HPDE6-E6E7 (cell line): ENCODE results near the gene RTN4R.
A peak's percentile ranks its signal among the peaks of the same experiment; 100 is the strongest.
"Not testable (repeated sequence)": the region's sequence is repeated elsewhere in the genome, so short reads cannot be mapped to it uniquely, and the experiment has no call there.

Source experiments
- DNase-seq: peaks from one replicate; pipeline ENCODE4 v3.0.0; 2011; ENCODE audit warnings: missing footprints; ENCODE audit errors: extremely low spot score

RTN4R gene

GRCh38 chr22:20305894-20306645, 38.0 kb upstream of the RTN4R start:
- no peak for DNase-seq

GRCh38 chr22:20305230-20305893, 37.2 kb upstream of the RTN4R start:
- DNase-seq, result not testable (repeated sequence)

GRCh38 chr22:20304646-20305045, 36.5 kb upstream of the RTN4R start:
- no peak for DNase-seq

GRCh38 chr22:20303229-20303534, 35.1 kb upstream of the RTN4R start:
- not testable (repeated sequence) for DNase-seq

DNA sequence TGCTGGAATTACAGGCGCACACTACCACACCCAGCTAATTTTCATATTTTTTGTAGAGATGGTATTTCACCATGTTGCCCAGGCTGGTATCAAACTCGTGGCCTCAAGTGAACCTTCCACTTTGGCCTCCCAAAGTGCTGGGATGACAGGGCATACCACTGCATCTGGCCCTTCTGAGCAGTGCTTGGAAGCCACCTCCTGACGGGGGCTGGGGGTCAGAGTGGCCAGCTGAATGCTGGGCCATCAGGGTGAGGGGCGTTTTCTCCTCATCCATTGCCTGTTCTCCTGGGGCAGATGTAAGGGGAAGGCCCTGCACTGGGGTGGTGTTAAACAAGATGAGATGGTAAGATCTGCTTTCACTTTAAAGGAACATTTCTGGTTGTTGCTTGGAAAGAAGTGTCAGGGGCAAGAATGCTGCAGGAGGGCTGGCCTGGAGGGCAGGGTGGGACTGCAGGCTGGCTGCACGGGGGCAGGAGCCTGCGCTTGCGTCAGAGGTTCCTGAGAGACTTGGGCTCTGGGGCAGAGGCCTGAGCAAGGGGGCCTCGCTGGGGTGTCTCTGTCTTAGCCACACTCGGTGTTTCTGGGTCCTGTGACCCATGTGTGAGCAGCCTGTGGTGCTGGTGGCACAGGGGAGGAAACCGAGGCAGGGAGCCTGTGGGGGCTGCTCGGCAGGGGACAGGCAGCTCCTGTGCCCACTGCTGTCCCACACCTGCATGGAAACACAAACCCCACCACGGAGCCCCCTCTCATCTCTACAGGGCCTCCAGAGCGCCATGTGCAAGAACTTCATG, 34.5 kb upstream of the RTN4R start:
- DNase-seq, result no peak

DNA sequence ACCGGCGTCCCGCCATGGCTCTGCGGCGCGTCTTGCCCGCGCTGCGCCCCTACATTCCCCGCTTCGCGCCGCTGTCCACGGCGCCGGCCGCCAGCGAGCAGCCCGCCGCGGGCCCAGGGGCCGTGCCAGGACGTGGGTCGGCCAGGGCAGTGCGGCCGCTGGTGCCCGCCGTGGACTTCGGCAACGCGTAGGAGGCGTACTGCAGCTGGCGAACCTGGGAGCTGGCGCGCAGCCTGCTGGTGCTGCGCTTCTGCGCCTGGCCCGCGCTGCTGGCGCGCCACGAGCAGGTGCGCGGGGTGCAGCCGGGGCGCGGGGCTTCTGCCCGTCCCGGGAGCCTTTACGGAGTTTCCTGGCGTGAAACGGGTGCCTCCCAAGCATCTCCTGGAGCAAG, 31.6 kb upstream of the RTN4R start:
- no peak for DNase-seq

DNA sequence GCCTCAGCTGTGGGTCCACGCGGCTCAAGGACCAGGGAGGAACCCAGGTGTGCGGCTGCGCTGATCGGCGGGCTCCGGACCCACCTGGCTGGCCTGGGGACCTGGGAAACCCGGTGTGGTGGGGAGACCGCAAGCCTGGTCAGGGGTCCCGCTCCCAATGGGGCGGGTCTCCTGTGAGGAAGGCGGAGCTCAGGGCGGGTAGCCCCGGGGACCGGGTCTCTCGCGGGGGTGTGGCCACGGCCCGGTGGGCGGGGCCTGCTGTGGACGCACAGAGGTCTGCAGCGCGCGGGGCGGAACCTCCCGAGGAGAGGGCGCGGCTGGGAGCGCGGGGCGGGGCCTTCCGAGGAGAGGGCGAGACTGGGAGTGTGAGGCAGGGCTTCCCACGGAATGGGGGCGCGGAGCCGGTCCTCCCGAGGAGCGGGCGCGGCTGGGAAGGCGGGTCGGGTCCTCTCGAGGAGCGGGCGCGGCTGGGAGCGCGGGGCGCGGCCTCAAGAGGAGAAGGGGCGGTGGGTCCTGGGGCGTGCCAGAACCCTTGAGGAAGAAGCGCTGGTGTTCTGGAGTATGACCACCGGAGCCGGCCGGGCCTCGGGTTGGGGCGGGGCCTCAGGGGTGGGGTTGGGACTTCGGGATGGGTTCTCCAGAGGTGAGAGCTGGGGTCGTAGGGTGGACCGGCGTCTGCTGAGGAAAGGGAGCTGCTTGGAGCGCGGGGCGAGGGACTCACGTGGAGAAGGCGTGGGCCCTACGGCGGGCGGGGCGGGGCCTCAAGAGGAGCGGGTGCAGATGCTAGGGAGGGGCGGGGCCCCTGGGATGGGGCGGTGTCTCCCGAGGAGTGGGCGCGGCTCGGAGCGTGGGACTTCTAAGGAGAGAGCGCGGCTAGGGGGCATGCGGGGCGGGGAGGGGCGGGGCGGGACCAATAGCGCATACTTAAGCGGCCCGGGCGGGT, 31.0 kb upstream of the RTN4R start:
- peak; percentile 52 for DNase-seq

- no peak for DNase-seq
Measured at GRCh38 chr22:20298110-20298802, 30.1 kb upstream of the RTN4R start.

DNA sequence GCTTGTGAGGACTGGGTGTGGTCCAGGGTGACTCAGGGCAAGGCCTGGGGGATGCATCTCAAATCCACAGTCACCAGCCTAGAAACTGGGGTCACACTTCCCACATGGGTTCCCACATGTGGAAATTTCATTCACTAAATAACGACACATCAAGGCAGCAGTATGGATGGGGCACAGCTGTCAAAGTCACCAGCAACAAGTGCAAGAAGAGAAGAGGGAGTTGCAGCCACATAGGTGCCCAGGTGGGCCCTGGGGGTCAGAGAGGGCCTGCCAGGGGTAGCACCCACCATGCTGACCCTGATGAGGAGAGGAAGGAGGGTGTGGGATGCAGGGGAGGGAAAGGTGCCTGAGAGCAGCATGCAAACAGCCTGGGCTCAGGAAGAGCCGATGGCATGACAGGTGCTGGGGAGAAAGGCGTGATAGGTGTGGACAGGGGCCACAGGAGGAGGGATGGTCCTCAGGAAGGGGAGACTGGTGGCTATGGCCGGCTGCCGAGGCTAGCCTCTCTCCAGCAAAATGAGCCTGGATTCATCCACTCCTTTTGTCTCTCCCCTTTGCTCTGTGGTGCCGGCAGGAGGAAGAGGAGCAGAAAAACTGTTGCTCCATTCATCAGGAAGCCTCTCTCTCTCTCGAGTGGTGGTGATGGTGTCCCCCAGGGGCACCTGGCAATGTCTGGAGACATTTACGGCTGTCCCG, 29.4 kb upstream of the RTN4R start:
- DNase-seq, result no peak

DNA sequence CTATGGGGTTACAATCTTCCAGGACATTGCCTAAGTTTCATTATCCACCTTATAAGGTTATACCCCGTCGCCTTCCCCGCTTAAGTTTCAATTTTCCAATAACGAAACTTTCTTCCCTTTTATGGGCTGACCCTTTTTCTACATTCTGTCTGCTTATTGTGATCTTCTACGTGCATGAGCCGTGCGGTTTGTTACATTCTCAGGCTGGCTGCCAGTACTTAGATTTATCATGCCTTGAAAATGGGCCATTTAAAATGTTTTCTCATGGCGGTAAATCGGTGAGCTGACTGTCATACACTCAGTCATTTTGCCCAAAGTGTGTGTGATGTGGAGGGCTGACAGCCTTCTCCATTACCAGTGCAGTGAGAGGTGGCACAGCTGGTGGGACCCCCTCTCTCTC, 28.5 kb upstream of the RTN4R start:
- no peak for DNase-seq

GRCh38 chr22:20295262-20296064, 27.3 kb upstream of the RTN4R start:
- DNase-seq, result no peak

GRCh38 chr22:20292673-20293232, 24.6 kb upstream of the RTN4R start:
- no peak for DNase-seq

- no peak for DNase-seq
Measured at GRCh38 chr22:20292108-20292507, 24.0 kb upstream of the RTN4R start.

DNA sequence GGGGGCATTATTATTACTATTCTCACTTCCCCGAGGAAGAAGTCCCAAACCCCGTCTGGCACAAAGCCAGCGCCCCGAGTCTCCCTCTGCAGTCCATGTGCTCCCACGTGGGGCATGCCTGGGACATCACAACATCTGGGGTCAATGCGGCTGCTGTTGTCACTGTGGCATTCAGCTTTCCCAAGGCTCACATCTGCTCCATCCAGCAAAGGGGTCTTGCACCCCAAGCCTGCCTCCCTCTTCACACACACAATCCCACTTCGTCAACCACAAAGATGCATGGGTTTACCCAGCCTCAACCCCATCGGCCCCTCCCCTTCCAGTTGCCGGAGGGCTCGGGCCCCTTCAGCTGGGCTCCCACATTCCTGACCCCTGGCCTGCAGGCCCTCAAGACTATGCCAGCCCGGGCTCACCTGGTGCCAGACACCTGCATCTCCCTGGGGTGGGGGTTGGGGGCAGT, 23.5 kb upstream of the RTN4R start:
- no peak for DNase-seq

DNA sequence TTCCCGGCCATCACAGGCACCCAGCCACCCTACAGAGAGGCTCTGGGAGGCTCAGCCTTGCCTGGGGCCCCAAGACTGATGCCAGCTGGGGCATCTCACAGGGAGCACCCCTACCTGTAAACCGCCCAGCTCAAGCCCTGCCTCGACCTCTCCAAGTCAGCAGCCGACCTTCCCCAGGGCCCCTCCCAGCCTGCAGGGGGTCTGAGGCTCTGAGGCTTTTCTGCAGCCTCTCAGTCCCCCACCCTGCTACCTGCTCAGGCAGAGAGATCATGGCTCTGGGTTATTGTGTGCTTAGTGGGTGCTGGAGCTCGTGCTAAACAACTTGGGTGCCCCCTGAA, 23.1 kb upstream of the RTN4R start:
- no peak for DNase-seq

- no peak for DNase-seq
Measured at GRCh38 chr22:20290578-20291248, 22.6 kb upstream of the RTN4R start.

GRCh38 chr22:20290045-20290392, 21.9 kb upstream of the RTN4R start:
- no peak for DNase-seq

DNA sequence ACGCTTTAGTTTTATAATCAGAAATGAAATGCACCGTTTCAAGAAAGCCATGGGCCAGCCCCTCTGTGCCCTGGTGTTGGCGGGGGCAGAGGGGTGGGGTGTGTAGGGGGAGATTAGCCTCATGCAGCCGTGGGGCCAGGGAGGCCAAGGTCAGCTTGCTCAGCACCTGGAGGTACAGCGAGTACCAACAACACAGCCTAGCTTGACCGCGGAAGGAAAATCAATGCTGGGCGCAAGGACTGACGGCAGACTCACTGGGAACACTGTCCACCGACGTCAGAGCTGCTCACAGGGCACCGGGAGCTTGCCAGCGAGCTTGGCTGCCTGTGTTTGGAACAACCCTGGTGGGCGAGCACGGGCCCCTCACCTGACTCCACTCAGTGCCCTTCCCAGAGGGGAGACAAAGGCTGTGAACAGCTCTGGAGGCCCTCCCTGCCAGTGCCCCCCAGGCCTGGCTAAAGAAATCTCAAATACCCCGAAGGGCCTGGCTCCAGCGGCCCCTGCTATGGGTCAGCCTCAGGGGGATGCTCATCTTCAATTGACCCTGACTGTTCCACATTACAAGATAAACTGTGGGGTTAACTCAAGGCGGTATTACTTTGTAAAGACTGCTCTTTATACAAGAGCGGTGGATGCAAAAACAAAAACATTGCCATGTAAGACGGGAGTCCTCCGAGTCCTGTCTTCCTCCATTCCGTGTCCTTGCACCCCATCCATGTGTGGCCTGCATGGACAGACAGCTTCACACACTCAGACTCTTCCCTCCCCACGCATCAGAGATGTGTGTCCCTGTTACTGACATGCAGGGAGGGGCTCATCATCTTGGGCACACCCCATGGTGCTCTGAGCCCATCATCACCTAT, 21.3 kb upstream of the RTN4R start:
- DNase-seq, result not testable (repeated sequence)
